ENCODE results near the gene ESPNL. TPM values are rescaled to one million over a fixed set of nuclear protein-coding genes. Genes with fewer than 3 reads are reported as not detected.

Gene ESPNL
- polyA plus RNA-seq, 1 donor (not counting 4 experiments of a cell fraction or from before 2014, with no cell fraction given): 0.16 TPM

GRCh38 chr2:238148981-238149380 lies 48.8 kb downstream of the ESPNL start:
- no peak for DNase-seq (ENCODE audit: low read depth, low spot score)
- Histone ChIP-seq H3K4me1 (ENCODE audit: control insufficient read depth, extremely low read depth, insufficient read depth, low read length) (peaks cover under 1% of the 10 kb centered on the region), H3K27me3 (ENCODE audit: control insufficient read depth, extremely low read depth, insufficient read depth, low read length) (no peaks in the 10 kb centered on the region), H3K4me2 (ENCODE audit: control insufficient read depth, extremely low read depth, insufficient read depth, low read depth, low read length) (no peak overlapping the region), H3K9me1 (ENCODE audit: control insufficient read depth, extremely low read depth, insufficient read depth, low read length) (no peaks in the 10 kb centered on the region), H4K20me1 (ENCODE audit: control insufficient read depth, extremely low read depth, insufficient read depth, low read length) (no peaks in the 10 kb centered on the region), H3K79me2 (ENCODE audit: control insufficient read depth, insufficient read depth, low read length) (no peaks in the 10 kb centered on the region), H3K27ac (ENCODE audit: control insufficient read depth, insufficient read depth, low read length) (no peak overlapping the region), H3K9me3 (ENCODE audit: control insufficient read depth, low read depth, low read length) (no peaks in the 10 kb centered on the region), H3K9ac (ENCODE audit: control insufficient read depth, extremely low read depth, insufficient read depth, low read length) (no peak overlapping the region), H2AFZ (ENCODE audit: control insufficient read depth, low read length) (no peak overlapping the region), H3K4me3 (ENCODE audit: control insufficient read depth in 2 of 3, extremely low read depth in 1 of 3, insufficient read depth in 2 of 3, low read depth in 1 of 3, low read length in 3 of 3) (no peak overlapping the region), H3K36me3 (ENCODE audit: control insufficient read depth in 2 of 2, extremely low read depth in 1 of 2, insufficient read depth in 2 of 2, low read length in 2 of 2) (no peaks in the 10 kb centered on the region)
- TF ChIP-seq EZH2 (IDR thresholded peaks at IDR 0.05; ENCODE audit: low read length): no peak
- TF ChIP-seq CTCF (optimal IDR thresholded peaks at IDR 0.05 in 1 of 3, IDR thresholded peaks at IDR 0.05 in 1 of 3, conservative IDR thresholded peaks at IDR 0.05 in 1 of 3; ENCODE audit: extremely low read depth in 1 of 3, insufficient read depth in 2 of 3, low read length in 3 of 3): no peak
- dilution Hi-C loops (cut with MboI; ENCODE audit: extremely low pct_ligation_motif_present, low sequenced_read_pairs): no loop called here
- no peak for FAIRE-seq

- TF ChIP-seq EZH2 (IDR thresholded peaks at IDR 0.05; ENCODE audit: low read length) (no peak), CTCF (optimal IDR thresholded peaks at IDR 0.05 in 1 of 3, IDR thresholded peaks at IDR 0.05 in 1 of 3, conservative IDR thresholded peaks at IDR 0.05 in 1 of 3; ENCODE audit: extremely low read depth in 1 of 3, insufficient read depth in 2 of 3, low read length in 3 of 3) (no peak)
- no peak for FAIRE-seq
- no peak overlapping the region for H3K9ac ChIP-seq (ENCODE audit: control insufficient read depth, extremely low read depth, insufficient read depth, low read length)
- H3K4me2 ChIP-seq (ENCODE audit: control insufficient read depth, extremely low read depth, insufficient read depth, low read depth, low read length): no peak overlapping the region
- H3K79me2 ChIP-seq (ENCODE audit: control insufficient read depth, insufficient read depth, low read length): no peaks in the 10 kb centered on the region
- dilution Hi-C loops (cut with MboI; ENCODE audit: extremely low pct_ligation_motif_present, low sequenced_read_pairs): no loop called here
- H3K27me3 ChIP-seq (ENCODE audit: control insufficient read depth, extremely low read depth, insufficient read depth, low read length): no peaks in the 10 kb centered on the region
- no peaks in the 10 kb centered on the region for H3K4me1 ChIP-seq (ENCODE audit: control insufficient read depth, extremely low read depth, insufficient read depth, low read length)
- H3K4me3 ChIP-seq (ENCODE audit: control insufficient read depth in 2 of 3, extremely low read depth in 1 of 3, insufficient read depth in 2 of 3, low read depth in 1 of 3, low read length in 3 of 3): no peak overlapping the region
- H2AFZ ChIP-seq (ENCODE audit: control insufficient read depth, low read length): no peak overlapping the region
- H3K9me1 ChIP-seq (ENCODE audit: control insufficient read depth, extremely low read depth, insufficient read depth, low read length): no peaks in the 10 kb centered on the region
- no peaks in the 10 kb centered on the region for H4K20me1 ChIP-seq (ENCODE audit: control insufficient read depth, extremely low read depth, insufficient read depth, low read length)
- no peaks in the 10 kb centered on the region for H3K9me3 ChIP-seq (ENCODE audit: control insufficient read depth, low read depth, low read length)
- H3K36me3 ChIP-seq (ENCODE audit: control insufficient read depth in 2 of 2, extremely low read depth in 1 of 2, insufficient read depth in 2 of 2, low read length in 2 of 2): no peaks in the 10 kb centered on the region
- no peak overlapping the region for H3K27ac ChIP-seq (ENCODE audit: control insufficient read depth, insufficient read depth, low read length)
- no peak for DNase-seq (ENCODE audit: low read depth, low spot score)
Observed at GRCh38 chr2:238149841-238150572, 49.9 kb downstream of the ESPNL start.
